CD4-positive, alpha-beta T cell (primary cell): Measurements from ENCODE around the gene WWC2. TPM values are rescaled to one million over a fixed set of nuclear protein-coding genes. Genes with fewer than 3 reads are reported as not detected.

Source experiments
- ATAC-seq: fragments of 200-7000 bp; cut with Tn5 transposase; one replicate; pipeline ENCODE4 v1.10.0; 2022; ENCODE audit warnings: mild to moderate bottlenecking; ENCODE audit not compliant: poor library complexity
- CTCF ChIA-PET: fragments of 350-600 bp; sonication (Branson Sonifier 250); formaldehyde crosslinking; loops from one replicate; lab custom pipeline; 2021; ENCODE audit warnings: antibody characterized with exemption, inconsistent platforms; lab: Charles Lee
- POLR2A ChIA-PET: fragments of 350-600 bp; sonication (Branson Sonifier 250); formaldehyde crosslinking; loops from one replicate; lab custom pipeline; 2021; ENCODE audit warnings: antibody characterized with exemption, inconsistent platforms; lab: Charles Lee
- DNase-seq, 14 experiments: peaks; one replicate each; pipeline ENCODE4 v3.0.0-alpha.2; 2013 to 2020; ENCODE audit warnings: mixed read lengths in 2 of 14
- H3K27ac ChIP-seq, 2 donors: one replicate each; pipeline versions ENCODE4 v1.5.1 to v1.7.0; 2013; ENCODE audit warnings: low read length in 2 of 2, low read depth in 1 of 2, mild to moderate bottlenecking in 1 of 2
- H3K27me3 ChIP-seq, 2 experiments: 1 replicate in 1 of 2; 2 replicates in 1 of 2; pipeline versions ENCODE4 v1.6.1 to v1.7.0; 2013; ENCODE audit warnings: low read length in 2 of 2, control low read depth in 1 of 2, mild to moderate bottlenecking in 1 of 2, moderate library complexity in 1 of 2; ENCODE audit not compliant: insufficient read depth in 2 of 2, control insufficient read depth in 1 of 2
- H3K36me3 ChIP-seq: one replicate; pipeline ENCODE4 v1.6.1; 2013; ENCODE audit warnings: low read length, control low read depth; ENCODE audit not compliant: insufficient read depth
- H3K4me1 ChIP-seq: one replicate; pipeline ENCODE4 v1.6.1; 2013; ENCODE audit warnings: low read length, control low read depth; ENCODE audit not compliant: insufficient read depth
- H3K4me3 ChIP-seq: one replicate; pipeline ENCODE4 v1.5.1; 2013; ENCODE audit warnings: mild to moderate bottlenecking, low read length, moderate library complexity
- H3K9me3 ChIP-seq, 2 experiments: 1 replicate in 1 of 2; 2 replicates in 1 of 2; pipeline versions ENCODE4 v1.6.1 to v1.7.0; 2013; ENCODE audit warnings: low read length in 2 of 2, mild to moderate bottlenecking in 2 of 2, control low read depth in 1 of 2, moderate library complexity in 1 of 2; ENCODE audit not compliant: control insufficient read depth in 1 of 2, insufficient read depth in 1 of 2
- H3K27ac Mint-ChIP-seq: one replicate; pipeline ENCODE4 v1.8.0; 2020; ENCODE audit warnings: mixed read lengths
- H3K27me3 Mint-ChIP-seq: one replicate; pipeline ENCODE4 v1.8.0; 2021; ENCODE audit warnings: mixed read lengths
- H3K36me3 Mint-ChIP-seq: one replicate; pipeline ENCODE4 v1.8.0; 2021; ENCODE audit warnings: low read depth, mixed read lengths
- H3K4me1 Mint-ChIP-seq: one replicate; pipeline ENCODE4 v1.8.0; 2021; ENCODE audit warnings: low read depth, mixed read lengths
- H3K4me3 Mint-ChIP-seq: one replicate; pipeline ENCODE4 v1.8.0; 2020; ENCODE audit warnings: mild to moderate bottlenecking, mixed read lengths
- H3K9me3 Mint-ChIP-seq: one replicate; pipeline ENCODE4 v1.8.0; 2020; ENCODE audit warnings: mixed read lengths
- CTCF ChIP-seq: fragments of 200-600 bp; IDR thresholded peaks from one replicate; pipeline ENCODE4 v1.8.0; 2022; ENCODE audit warnings: antibody characterized with exemption, mild to moderate bottlenecking
- intact Hi-C, 2 experiments: fragments of 100-400 bp; cut with DNase I in 1 of 2; cut with micrococcal nuclease in 1 of 2; formaldehyde crosslinking; loops; one replicate each; pipeline versions ENCODE4 v1.15.1 to v1.9.0; 2023 to 2025; cut with DNase I, micrococcal nuclease
- total RNA-seq, 174 experiments: library from RNA in 2 of 174; stranded (reverse) in 2 of 174; gene quantifications; one replicate each; pipeline ENCODE4 v1.2.3 and lab custom pipeline; 2021 to 2026

Gene WWC2
- total RNA-seq, 2 experiments from 2014 or later: 4.1 to 4.9 TPM

- no peak overlapping the region for H3K4me3 ChIP-seq
- no peak for TF ChIP-seq CTCF
- H3K27me3 ChIP-seq: peaks cover 0 to 4% of the 10 kb centered on the region in 2 experiments
- ChIA-PET CTCF (no interaction called here), POLR2A (no interaction called here)
- H3K27me3 Mint-ChIP-seq: peaks cover 28% of the 10 kb centered on the region
- no peaks in the 10 kb centered on the region for H3K4me1 ChIP-seq
- no peak for DNase-seq
- H3K9me3 Mint-ChIP-seq: no peaks in the 10 kb centered on the region
- no peaks in the 10 kb centered on the region for H3K36me3 Mint-ChIP-seq
- intact Hi-C loops: no loop called here
- no peaks in the 10 kb centered on the region for H3K9me3 ChIP-seq
- no peaks in the 10 kb centered on the region for H3K4me1 Mint-ChIP-seq
- H3K4me3 Mint-ChIP-seq: no peak overlapping the region
- no peak for ATAC-seq
- H3K27ac Mint-ChIP-seq: no peak overlapping the region
- H3K27ac ChIP-seq: no peak overlapping the region
- H3K36me3 ChIP-seq: no peaks in the 10 kb centered on the region
These were observed 228.8 kb downstream of the WWC2 start for GRCh38 chr4:183327827-183328226.

GRCh38 chr4:183328832-183329231, 229.8 kb downstream of the WWC2 start:
- Histone ChIP-seq H3K27ac (no peak overlapping the region), H3K36me3 (no peaks in the 10 kb centered on the region), H3K9me3 (no peaks in the 10 kb centered on the region), H3K4me3 (no peak overlapping the region), H3K27me3 (peaks cover 0 to 4% of the 10 kb centered on the region in 2 experiments), H3K4me1 (no peaks in the 10 kb centered on the region)
- intact Hi-C loops: no loop called here
- H3K36me3 Mint-ChIP-seq: no peaks in the 10 kb centered on the region
- ChIA-PET CTCF (no interaction called here), POLR2A (no interaction called here)
- H3K27me3 Mint-ChIP-seq: peaks cover 31% of the 10 kb centered on the region
- no peaks in the 10 kb centered on the region for H3K9me3 Mint-ChIP-seq
- no peaks in the 10 kb centered on the region for H3K4me1 Mint-ChIP-seq
- ATAC-seq (no peak), DNase-seq (no peak)
- no peak overlapping the region for H3K27ac Mint-ChIP-seq
- no peak for TF ChIP-seq CTCF
- H3K4me3 Mint-ChIP-seq: no peak overlapping the region

- Mint-ChIP-seq H3K4me1 (no peaks in the 10 kb centered on the region), H3K27ac (no peak overlapping the region), H3K27me3 (peaks cover 33% of the 10 kb centered on the region), H3K9me3 (no peaks in the 10 kb centered on the region), H3K36me3 (no peaks in the 10 kb centered on the region), H3K4me3 (no peak overlapping the region)
- no peak for DNase-seq
- ATAC-seq: no peak
- Histone ChIP-seq H3K4me1 (no peaks in the 10 kb centered on the region), H3K9me3 (no peaks in the 10 kb centered on the region), H3K36me3 (no peaks in the 10 kb centered on the region), H3K27me3 (peaks cover 0 to 4% of the 10 kb centered on the region in 2 experiments), H3K27ac (no peak overlapping the region), H3K4me3 (no peak overlapping the region)
- intact Hi-C loops: no loop called here
- ChIA-PET POLR2A (no interaction called here), CTCF (no interaction called here)
- TF ChIP-seq CTCF: no peak
These were observed 230.2 kb downstream of the WWC2 start for GRCh38 chr4:183329244-183329643.
